Liver (tissue), 3 donors: ENCODE measurements around the gene RGS2.

Experiments used
- EGR1 ChIP-seq, 2 donors: IDR thresholded peaks; 2 replicates each; pipeline ENCODE4 v1.6.1; 2016 to 2018; ENCODE audit warnings: antibody characterized with exemption in 2 of 2, low read depth in 2 of 2
- RAD21 ChIP-seq, 2 donors: IDR thresholded peaks; 2 replicates each; pipeline ENCODE4 v1.6.1; 2016; ENCODE audit warnings: antibody characterized with exemption in 2 of 2, mild to moderate bottlenecking in 2 of 2
- RXRA ChIP-seq, 2 donors: IDR thresholded peaks; 2 replicates each; pipeline ENCODE4 v1.6.1; 2017 to 2018; ENCODE audit warnings: antibody characterized with exemption in 2 of 2, mild to moderate bottlenecking in 1 of 2
- SP1 ChIP-seq: IDR thresholded peaks from 2 replicates; pipeline ENCODE4 v1.6.1; 2018; ENCODE audit warnings: antibody characterized with exemption, mild to moderate bottlenecking
- TAF1 ChIP-seq: conservative IDR thresholded peaks from 2 replicates; pipeline ENCODE4 v1.6.1; 2016; ENCODE audit warnings: antibody characterized with exemption, mild to moderate bottlenecking
- YY1 ChIP-seq: IDR thresholded peaks from 2 replicates; pipeline ENCODE4 v1.6.1; 2016; ENCODE audit warnings: antibody characterized with exemption, mild to moderate bottlenecking
- TF ChIP-seq, protein P1 (sequence below): fragments of 150-350 bp; IDR thresholded peaks from 2 replicates; pipeline ENCODE4 v1.5.1; 2017; ENCODE audit warnings: improper control_type of control experiment, low read depth, low read length; ENCODE audit not compliant: missing input control
- TF ChIP-seq, protein P2 (sequence below): IDR thresholded peaks from 2 replicates; pipeline ENCODE4 v1.6.1; 2016; ENCODE audit warnings: antibody characterized with exemption, mild to moderate bottlenecking
- TF ChIP-seq, protein P3 (sequence below): IDR thresholded peaks from 2 replicates; pipeline ENCODE4 v1.6.1; 2016; ENCODE audit warnings: antibody characterized with exemption
- TF ChIP-seq, protein P4 (sequence below): IDR thresholded peaks from 2 replicates; pipeline ENCODE4 v1.6.1; 2016; ENCODE audit warnings: antibody characterized with exemption
- donor health status: healthy.
- donor health status: healthy.

DNA sequence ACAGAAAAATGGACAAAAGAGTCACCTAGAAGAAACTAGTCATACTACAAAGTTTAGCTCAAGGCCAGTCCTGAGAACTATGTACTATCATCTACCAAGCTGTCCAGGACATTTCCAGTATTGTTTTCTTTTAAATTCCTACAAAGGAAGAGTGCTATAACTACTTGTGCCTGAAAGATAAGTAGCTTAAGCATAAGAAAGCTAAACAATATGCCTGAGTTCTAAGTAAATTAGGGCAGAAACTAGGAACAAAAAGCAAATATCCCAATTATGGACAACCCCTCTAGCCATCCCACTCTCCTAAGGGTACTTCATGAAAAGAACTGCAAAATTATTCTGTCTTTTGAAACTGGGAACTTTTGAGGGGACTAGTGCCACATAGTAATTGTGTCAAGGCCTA lies 5.3 kb upstream of the RGS2 start:
- TF ChIP-seq, protein P1, sequence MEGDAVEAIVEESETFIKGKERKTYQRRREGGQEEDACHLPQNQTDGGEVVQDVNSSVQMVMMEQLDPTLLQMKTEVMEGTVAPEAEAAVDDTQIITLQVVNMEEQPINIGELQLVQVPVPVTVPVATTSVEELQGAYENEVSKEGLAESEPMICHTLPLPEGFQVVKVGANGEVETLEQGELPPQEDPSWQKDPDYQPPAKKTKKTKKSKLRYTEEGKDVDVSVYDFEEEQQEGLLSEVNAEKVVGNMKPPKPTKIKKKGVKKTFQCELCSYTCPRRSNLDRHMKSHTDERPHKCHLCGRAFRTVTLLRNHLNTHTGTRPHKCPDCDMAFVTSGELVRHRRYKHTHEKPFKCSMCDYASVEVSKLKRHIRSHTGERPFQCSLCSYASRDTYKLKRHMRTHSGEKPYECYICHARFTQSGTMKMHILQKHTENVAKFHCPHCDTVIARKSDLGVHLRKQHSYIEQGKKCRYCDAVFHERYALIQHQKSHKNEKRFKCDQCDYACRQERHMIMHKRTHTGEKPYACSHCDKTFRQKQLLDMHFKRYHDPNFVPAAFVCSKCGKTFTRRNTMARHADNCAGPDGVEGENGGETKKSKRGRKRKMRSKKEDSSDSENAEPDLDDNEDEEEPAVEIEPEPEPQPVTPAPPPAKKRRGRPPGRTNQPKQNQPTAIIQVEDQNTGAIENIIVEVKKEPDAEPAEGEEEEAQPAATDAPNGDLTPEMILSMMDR = no peak
- TF ChIP-seq RXRA (IDR thresholded peaks at IDR 0.05) = no peak
- TF ChIP-seq EGR1 (IDR thresholded peaks at IDR 0.05; ENCODE audit: low read depth in 2 of 2) = no peak
- TF ChIP-seq, protein P2, sequence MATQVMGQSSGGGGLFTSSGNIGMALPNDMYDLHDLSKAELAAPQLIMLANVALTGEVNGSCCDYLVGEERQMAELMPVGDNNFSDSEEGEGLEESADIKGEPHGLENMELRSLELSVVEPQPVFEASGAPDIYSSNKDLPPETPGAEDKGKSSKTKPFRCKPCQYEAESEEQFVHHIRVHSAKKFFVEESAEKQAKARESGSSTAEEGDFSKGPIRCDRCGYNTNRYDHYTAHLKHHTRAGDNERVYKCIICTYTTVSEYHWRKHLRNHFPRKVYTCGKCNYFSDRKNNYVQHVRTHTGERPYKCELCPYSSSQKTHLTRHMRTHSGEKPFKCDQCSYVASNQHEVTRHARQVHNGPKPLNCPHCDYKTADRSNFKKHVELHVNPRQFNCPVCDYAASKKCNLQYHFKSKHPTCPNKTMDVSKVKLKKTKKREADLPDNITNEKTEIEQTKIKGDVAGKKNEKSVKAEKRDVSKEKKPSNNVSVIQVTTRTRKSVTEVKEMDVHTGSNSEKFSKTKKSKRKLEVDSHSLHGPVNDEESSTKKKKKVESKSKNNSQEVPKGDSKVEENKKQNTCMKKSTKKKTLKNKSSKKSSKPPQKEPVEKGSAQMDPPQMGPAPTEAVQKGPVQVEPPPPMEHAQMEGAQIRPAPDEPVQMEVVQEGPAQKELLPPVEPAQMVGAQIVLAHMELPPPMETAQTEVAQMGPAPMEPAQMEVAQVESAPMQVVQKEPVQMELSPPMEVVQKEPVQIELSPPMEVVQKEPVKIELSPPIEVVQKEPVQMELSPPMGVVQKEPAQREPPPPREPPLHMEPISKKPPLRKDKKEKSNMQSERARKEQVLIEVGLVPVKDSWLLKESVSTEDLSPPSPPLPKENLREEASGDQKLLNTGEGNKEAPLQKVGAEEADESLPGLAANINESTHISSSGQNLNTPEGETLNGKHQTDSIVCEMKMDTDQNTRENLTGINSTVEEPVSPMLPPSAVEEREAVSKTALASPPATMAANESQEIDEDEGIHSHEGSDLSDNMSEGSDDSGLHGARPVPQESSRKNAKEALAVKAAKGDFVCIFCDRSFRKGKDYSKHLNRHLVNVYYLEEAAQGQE = no peak
- no peak for TF ChIP-seq SP1
- no peak for TF ChIP-seq RAD21 (IDR thresholded peaks at IDR 0.05)
- no peak for TF ChIP-seq YY1
- TF ChIP-seq, protein P3, sequence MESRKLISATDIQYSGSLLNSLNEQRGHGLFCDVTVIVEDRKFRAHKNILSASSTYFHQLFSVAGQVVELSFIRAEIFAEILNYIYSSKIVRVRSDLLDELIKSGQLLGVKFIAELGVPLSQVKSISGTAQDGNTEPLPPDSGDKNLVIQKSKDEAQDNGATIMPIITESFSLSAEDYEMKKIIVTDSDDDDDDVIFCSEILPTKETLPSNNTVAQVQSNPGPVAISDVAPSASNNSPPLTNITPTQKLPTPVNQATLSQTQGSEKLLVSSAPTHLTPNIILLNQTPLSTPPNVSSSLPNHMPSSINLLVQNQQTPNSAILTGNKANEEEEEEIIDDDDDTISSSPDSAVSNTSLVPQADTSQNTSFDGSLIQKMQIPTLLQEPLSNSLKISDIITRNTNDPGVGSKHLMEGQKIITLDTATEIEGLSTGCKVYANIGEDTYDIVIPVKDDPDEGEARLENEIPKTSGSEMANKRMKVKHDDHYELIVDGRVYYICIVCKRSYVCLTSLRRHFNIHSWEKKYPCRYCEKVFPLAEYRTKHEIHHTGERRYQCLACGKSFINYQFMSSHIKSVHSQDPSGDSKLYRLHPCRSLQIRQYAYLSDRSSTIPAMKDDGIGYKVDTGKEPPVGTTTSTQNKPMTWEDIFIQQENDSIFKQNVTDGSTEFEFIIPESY = no peak
- TF ChIP-seq, protein P4, sequence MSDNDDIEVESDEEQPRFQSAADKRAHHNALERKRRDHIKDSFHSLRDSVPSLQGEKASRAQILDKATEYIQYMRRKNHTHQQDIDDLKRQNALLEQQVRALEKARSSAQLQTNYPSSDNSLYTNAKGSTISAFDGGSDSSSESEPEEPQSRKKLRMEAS = no peak
- no peak for TF ChIP-seq TAF1
